ENCODE measurements around the gene MINDY2.
"Not testable (repeated sequence)": the region's sequence is repeated elsewhere in the genome, so short reads cannot be mapped to it uniquely, and the experiment has no call there.

GRCh38 chr15:58883926-58884325 is 112.8 kb downstream of the MINDY2 start:
- TF ChIP-seq HDAC2 (IDR thresholded peaks at IDR 0.05; ENCODE audit: borderline replicate concordance in 1 of 2, low read depth in 2 of 2, low read length in 2 of 2); ATF3 (IDR thresholded peaks at IDR 0.05; ENCODE audit: insufficient read depth, low read depth, low read length); POLR2AphosphoS5 (IDR thresholded peaks at IDR 0.05; ENCODE audit: low read depth, low read length): not testable (repeated sequence)

All from H1 (cell line).